Adrenal gland (tissue), 5 donors: ENCODE data around the gene DEUP1.

ENCODE experiments used
- CTCF ChIP-seq, 6 experiments: fragments of 450-650 bp in 4 of 6; fragments of 200-600 bp in 2 of 6; sonication (generic) in 1 of 6; IDR thresholded peaks; 1 replicate in 5 of 6; 2 replicates in 1 of 6; pipeline versions ENCODE4 v1.5.1 to v1.8.0; 2016 to 2021; ENCODE audit warnings: antibody characterized with exemption in 6 of 6, mild to moderate bottlenecking in 2 of 6, moderate library complexity in 1 of 6
- POLR2A ChIP-seq, 2 donors: fragments of 450-650 bp; IDR thresholded peaks; one replicate each; pipeline ENCODE4 v1.6.1; 2017; ENCODE audit warnings: antibody characterized with exemption in 2 of 2, mild to moderate bottlenecking in 2 of 2, moderate library complexity in 1 of 2
- donor health status: DM: no; HTN: no; CAD: no.

- TF ChIP-seq CTCF (IDR thresholded peaks at IDR 0.05) (no peak), POLR2A (IDR thresholded peaks at IDR 0.05) (no peak)
These were observed 37.5 kb downstream of the DEUP1 start for GRCh38 chr11:93368022-93368421.
